Osteocyte (in vitro differentiated cells): Measurements from ENCODE around the gene GRK6. TPM values are rescaled to one million over a fixed set of nuclear protein-coding genes. Genes with fewer than 3 reads are reported as not detected.
A peak's percentile ranks its signal among the peaks of the same experiment; 100 is the strongest.

ENCODE experiments used
- DNase-seq: peaks from one replicate; pipeline ENCODE4 v3.0.0; 2021; ENCODE audit warnings: mixed read lengths; ENCODE audit not compliant: unreplicated experiment; ENCODE audit errors: extremely low spot score
- H3K27ac Mint-ChIP-seq: one replicate; pipeline ENCODE4 v1.8.0; 2021; ENCODE audit warnings: mild to moderate bottlenecking, mixed read lengths; ENCODE audit not compliant: unreplicated experiment
- H3K27me3 Mint-ChIP-seq: one replicate; pipeline ENCODE4 v1.8.0; 2021; ENCODE audit warnings: mixed read lengths; ENCODE audit not compliant: unreplicated experiment
- H3K36me3 Mint-ChIP-seq: one replicate; pipeline ENCODE4 v1.8.0; 2021; ENCODE audit warnings: mixed read lengths; ENCODE audit not compliant: unreplicated experiment
- H3K4me1 Mint-ChIP-seq: one replicate; pipeline ENCODE4 v1.8.0; 2021; ENCODE audit warnings: mixed read lengths; ENCODE audit not compliant: unreplicated experiment
- H3K4me3 Mint-ChIP-seq: one replicate; pipeline ENCODE4 v1.8.0; 2021; ENCODE audit warnings: mild to moderate bottlenecking, moderate library complexity, mixed read lengths; ENCODE audit not compliant: unreplicated experiment
- H3K9me3 Mint-ChIP-seq: one replicate; pipeline ENCODE4 v1.8.0; 2021; ENCODE audit warnings: mixed read lengths; ENCODE audit not compliant: unreplicated experiment
- total RNA-seq: library from RNA; stranded (reverse); gene quantifications from 2 replicates; pipeline ENCODE4 v1.2.1, GENCODE V29; 2021
- TF ChIP-seq, protein P1 (sequence below): fragments of 200-600 bp; sonication (generic); IDR thresholded peaks from 2 replicates; pipeline ENCODE4 v1.5.0; 2021; ENCODE audit warnings: antibody characterized with exemption, mild to moderate bottlenecking, moderate library complexity

The GRK6 gene
- total RNA-seq, 1 donor from 2014 or later: 38.2 TPM

DNA sequence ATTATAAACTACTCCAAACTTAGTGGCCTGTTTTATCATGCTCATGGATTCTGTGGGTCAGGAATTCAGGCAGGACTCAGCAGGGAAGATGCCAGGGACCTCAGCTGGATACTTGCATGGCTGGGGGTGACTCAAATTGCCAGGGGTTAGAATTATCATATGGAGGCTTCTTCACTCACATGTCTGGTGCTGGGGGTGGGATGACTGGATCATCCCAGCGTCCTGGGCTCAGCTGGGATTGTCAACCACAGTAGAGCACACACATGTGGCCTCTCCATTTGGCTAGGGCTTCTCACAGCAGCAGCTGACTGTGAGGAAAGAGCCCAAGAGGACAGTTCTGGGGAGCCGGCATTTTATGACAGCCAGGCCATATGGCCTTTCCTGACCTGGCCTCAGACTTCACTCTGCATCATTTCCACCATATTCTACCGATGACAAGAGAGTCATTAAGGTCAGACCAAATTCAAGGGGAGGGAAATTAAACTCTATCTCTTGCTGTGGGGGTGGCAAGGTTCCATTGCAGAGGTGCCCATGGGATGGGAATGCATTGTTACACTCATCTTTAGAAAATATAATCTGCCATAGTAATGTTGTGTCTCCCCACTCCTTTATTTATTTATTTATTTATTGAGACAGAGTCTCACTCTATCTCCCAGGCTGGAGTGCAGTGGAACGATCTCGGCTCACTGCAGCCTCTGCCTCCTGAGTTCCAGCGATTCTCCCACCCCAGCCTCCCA, 5.2 kb upstream of the GRK6 start:
- H3K36me3 Mint-ChIP-seq: no peaks in the 10 kb centered on the region
- no peak overlapping the region for H3K4me3 Mint-ChIP-seq
- H3K27me3 Mint-ChIP-seq: no peaks in the 10 kb centered on the region
- H3K4me1 Mint-ChIP-seq: peaks cover 9% of the 10 kb centered on the region
- no peak overlapping the region for H3K27ac Mint-ChIP-seq
- DNase-seq: no peak
- TF ChIP-seq, protein P1, sequence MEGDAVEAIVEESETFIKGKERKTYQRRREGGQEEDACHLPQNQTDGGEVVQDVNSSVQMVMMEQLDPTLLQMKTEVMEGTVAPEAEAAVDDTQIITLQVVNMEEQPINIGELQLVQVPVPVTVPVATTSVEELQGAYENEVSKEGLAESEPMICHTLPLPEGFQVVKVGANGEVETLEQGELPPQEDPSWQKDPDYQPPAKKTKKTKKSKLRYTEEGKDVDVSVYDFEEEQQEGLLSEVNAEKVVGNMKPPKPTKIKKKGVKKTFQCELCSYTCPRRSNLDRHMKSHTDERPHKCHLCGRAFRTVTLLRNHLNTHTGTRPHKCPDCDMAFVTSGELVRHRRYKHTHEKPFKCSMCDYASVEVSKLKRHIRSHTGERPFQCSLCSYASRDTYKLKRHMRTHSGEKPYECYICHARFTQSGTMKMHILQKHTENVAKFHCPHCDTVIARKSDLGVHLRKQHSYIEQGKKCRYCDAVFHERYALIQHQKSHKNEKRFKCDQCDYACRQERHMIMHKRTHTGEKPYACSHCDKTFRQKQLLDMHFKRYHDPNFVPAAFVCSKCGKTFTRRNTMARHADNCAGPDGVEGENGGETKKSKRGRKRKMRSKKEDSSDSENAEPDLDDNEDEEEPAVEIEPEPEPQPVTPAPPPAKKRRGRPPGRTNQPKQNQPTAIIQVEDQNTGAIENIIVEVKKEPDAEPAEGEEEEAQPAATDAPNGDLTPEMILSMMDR: no peak
- H3K9me3 Mint-ChIP-seq: no peaks in the 10 kb centered on the region

DNA sequence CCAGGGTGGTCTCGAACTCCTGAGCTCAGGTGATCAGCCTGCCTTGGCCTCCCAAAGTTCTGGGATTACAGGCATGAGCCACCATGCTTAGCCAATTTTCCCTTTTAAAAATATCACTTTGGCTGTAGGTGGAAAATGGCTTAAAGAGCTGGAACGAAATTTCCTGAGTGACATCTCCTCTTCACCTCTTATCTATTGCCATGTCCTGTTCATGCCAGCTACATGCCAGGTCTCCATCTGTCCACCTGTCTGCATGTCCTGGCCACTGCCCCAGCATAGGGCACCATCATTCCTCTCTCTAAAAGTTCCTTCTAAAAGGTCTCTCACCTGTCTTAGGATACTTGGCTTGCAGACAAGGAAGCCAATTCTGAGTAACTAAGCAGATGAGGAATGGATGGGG, 2.8 kb upstream of the GRK6 start:
- H3K27ac Mint-ChIP-seq: no peak overlapping the region
- H3K9me3 Mint-ChIP-seq: no peaks in the 10 kb centered on the region
- H3K4me1 Mint-ChIP-seq: peaks cover 18% of the 10 kb centered on the region
- H3K4me3 Mint-ChIP-seq: no peak overlapping the region
- no peak for DNase-seq
- no peaks in the 10 kb centered on the region for H3K27me3 Mint-ChIP-seq
- TF ChIP-seq, protein P1: no peak
- no peaks in the 10 kb centered on the region for H3K36me3 Mint-ChIP-seq

DNA sequence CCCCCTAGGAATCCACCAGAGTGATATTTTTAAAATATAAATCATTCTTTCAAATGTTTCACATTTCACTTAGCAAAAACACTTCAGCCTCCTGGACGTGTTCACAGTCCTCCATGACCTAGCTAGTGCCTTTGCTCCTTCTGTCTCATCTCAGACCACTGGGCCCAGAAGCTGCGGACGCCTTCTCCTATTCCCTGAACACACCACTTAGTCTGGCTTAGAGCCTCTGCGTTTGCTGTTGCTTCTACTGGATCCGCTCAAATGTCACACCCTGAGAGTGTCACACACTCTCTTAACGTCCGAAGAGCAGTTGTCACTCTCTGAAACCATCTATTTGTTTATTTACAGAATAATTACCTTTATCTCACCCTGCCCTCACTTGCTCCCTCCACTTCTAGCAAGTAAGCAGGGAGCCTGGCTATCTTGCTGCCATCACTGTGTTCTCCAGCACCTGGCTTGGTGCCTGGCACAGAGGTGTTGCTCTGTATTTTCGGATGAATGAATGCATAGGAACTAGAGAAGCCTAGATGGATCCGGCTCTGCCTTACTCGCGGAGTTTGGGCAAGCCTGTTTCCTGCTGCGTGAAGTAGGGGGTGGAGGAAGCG, 1.2 kb upstream of the GRK6 start:
- H3K4me3 Mint-ChIP-seq: peak overlapping the region; percentile 88
- no peaks in the 10 kb centered on the region for H3K27me3 Mint-ChIP-seq
- H3K9me3 Mint-ChIP-seq: no peaks in the 10 kb centered on the region
- DNase-seq: no peak
- H3K27ac Mint-ChIP-seq: peak overlapping the region; percentile 98
- H3K36me3 Mint-ChIP-seq: no peaks in the 10 kb centered on the region
- H3K4me1 Mint-ChIP-seq: peaks cover 25% of the 10 kb centered on the region
- TF ChIP-seq, protein P1: no peak

DNA sequence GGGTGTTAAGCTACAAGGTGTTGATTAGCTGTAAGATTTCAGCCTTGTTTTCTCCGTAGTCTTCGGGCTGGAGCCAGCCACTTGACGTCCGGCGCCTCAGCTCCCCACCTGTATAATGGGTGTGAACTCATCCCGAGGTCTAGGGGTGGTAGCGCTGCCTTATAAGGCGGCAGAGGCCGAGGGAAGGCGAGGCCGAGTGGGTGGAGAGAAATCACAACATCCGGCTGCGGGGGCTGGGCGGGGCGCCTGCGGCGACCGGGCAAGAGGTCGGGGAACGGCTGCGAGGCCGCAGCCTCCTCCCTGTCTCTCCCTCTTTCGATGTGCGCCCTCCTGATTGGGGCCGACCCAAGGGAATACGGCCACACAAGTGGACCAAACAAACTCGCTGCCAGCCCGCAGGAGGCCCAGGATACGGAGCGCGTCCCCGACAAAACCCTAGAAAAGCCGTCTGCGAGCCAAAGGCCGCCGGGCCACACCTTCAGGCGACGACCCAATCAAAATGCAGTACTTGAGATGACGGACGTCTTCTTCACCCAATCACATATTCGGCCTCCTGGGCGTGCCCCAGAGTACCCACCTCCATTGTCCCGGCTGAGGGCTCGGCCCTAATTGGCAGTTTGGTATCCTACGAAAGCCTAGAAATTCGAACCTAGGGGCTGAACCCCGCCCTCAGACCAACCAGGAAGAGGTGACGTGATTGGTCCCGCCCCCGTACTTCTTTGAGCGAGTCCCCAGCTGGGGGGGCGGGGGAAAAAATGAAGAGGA, 493 bp upstream of the GRK6 start:
- peak overlapping the region; percentile 88 for H3K4me3 Mint-ChIP-seq
- H3K36me3 Mint-ChIP-seq: peaks cover 4% of the 10 kb centered on the region
- no peaks in the 10 kb centered on the region for H3K27me3 Mint-ChIP-seq
- peak; percentile 100 for DNase-seq
- peak overlapping the region; percentile 98 for H3K27ac Mint-ChIP-seq
- TF ChIP-seq, protein P1: no peak
- peaks cover 23% of the 10 kb centered on the region for H3K4me1 Mint-ChIP-seq
- no peaks in the 10 kb centered on the region for H3K9me3 Mint-ChIP-seq
